HepG2 (cell line): ENCODE measurements around the gene OPRL1. TPM values are rescaled to one million over a fixed set of nuclear protein-coding genes. Genes with fewer than 3 reads are reported as not detected.

Experiments
- CBX2 ChIP-seq, 2 experiments: fragments of 200-600 bp in 1 of 2; sonication (generic); formaldehyde crosslinking in 1 of 2; IDR thresholded peaks; 2 replicates each; pipeline versions ENCODE4 v1.7.0 to v1.8.1; 2018 to 2022; ENCODE audit warnings: low read depth in 2 of 2, low read length in 1 of 2, mild to moderate bottlenecking in 1 of 2, missing genetic modification reagents in 1 of 2
- GABPB1 ChIP-seq: IDR thresholded peaks from 2 replicates; pipeline ENCODE4 v1.6.1; 2016; ENCODE audit warnings: mild to moderate bottlenecking, missing genetic modification reagents, moderate library complexity, missing compliant biosample characterization
- HNRNPUL1 ChIP-seq: fragments of 200-400 bp; formaldehyde crosslinking; IDR thresholded peaks from 2 replicates; pipeline ENCODE4 v1.6.1; 2017; ENCODE audit warnings: low read depth, mild to moderate bottlenecking, low read length, moderate library complexity
- MXD4 ChIP-seq: IDR thresholded peaks from 2 replicates; pipeline ENCODE4 v1.6.1; 2016; ENCODE audit warnings: mild to moderate bottlenecking, missing biosample characterization, missing genetic modification reagents
- SMAD1 ChIP-seq: sonication (generic); formaldehyde crosslinking; IDR thresholded peaks from 2 replicates; pipeline ENCODE4 v1.4.0; 2020; ENCODE audit warnings: missing genetic modification reagents, low read depth, mild to moderate bottlenecking, borderline replicate concordance
- SOX6 ChIP-seq, 2 experiments: fragments of 450-650 bp in 1 of 2; sonication (generic) in 1 of 2; formaldehyde crosslinking in 1 of 2; IDR thresholded peaks; 2 replicates each; pipeline versions ENCODE4 v1.4.0 to v1.6.1; 2017 to 2020; ENCODE audit warnings: antibody characterized with exemption in 1 of 2, mild to moderate bottlenecking in 1 of 2, missing genetic modification reagents in 1 of 2
- STAG1 ChIP-seq: sonication (generic); formaldehyde crosslinking; IDR thresholded peaks from 2 replicates; pipeline ENCODE4 v1.4.0; 2020; ENCODE audit warnings: missing genetic modification reagents
- ZBTB21 ChIP-seq: sonication (generic); formaldehyde crosslinking; IDR thresholded peaks from 2 replicates; pipeline ENCODE4 v1.4.0; 2020; ENCODE audit warnings: missing genetic modification reagents
- ZFP1 ChIP-seq: IDR thresholded peaks from 2 replicates; pipeline ENCODE4 v1.6.1; 2016
- ZNF510 ChIP-seq: sonication (generic); formaldehyde crosslinking; IDR thresholded peaks from 2 replicates; pipeline ENCODE4 v1.4.0; 2020; ENCODE audit warnings: low read depth, mild to moderate bottlenecking, missing genetic modification reagents
- ZNF558 ChIP-seq: sonication (generic); formaldehyde crosslinking; IDR thresholded peaks from 2 replicates; pipeline ENCODE4 v1.9.0; 2022; ENCODE audit warnings: mild to moderate bottlenecking, missing genetic modification reagents, borderline replicate concordance
- ZNF670 ChIP-seq: sonication (generic); formaldehyde crosslinking; IDR thresholded peaks from 2 replicates; pipeline ENCODE4 v1.8.0; 2022; ENCODE audit warnings: mild to moderate bottlenecking, missing genetic modification reagents, borderline replicate concordance
- ZNF773 ChIP-seq: sonication (generic); formaldehyde crosslinking; IDR thresholded peaks from 2 replicates; pipeline ENCODE4 v1.4.0; 2020; ENCODE audit warnings: missing genetic modification reagents, borderline replicate concordance
- ZSCAN20 ChIP-seq: sonication (generic); formaldehyde crosslinking; IDR thresholded peaks from 2 replicates; pipeline ENCODE4 v1.4.0; 2020; ENCODE audit warnings: missing genetic modification reagents, mild to moderate bottlenecking, borderline replicate concordance
- polyA plus RNA-seq, 8 experiments: library from polyadenylated mRNA; depleted of rRNA in 3 of 8; stranded (reverse) in 7 of 8; unstranded in 1 of 8; fragments of >200 nt; fragmentation: Illumina TruSeq in 4 of 8; extraction: Trizol in 4 of 8; gene quantifications; 2 replicates each; pipeline versions ENCODE4 v1.2.1 to v1.2.3, GENCODE V29; 2011 to 2016; ENCODE audit warnings: low read depth in 4 of 8, missing spikeins in 1 of 8, mixed read lengths in 1 of 8; ENCODE audit not compliant: insufficient read depth in 1 of 8
- total RNA-seq, 5 experiments: library from RNA; depleted of rRNA; stranded (reverse); fragments of >200 nt; fragmentation: Illumina TruSeq; extraction: Trizol; gene quantifications; 2 replicates each; pipeline ENCODE4 v1.2.3, GENCODE V29; 2016; ENCODE audit warnings: low read depth in 1 of 5
- TF ChIP-seq, protein P1 (sequence below): sonication (generic); formaldehyde crosslinking; IDR thresholded peaks from 2 replicates; pipeline ENCODE4 v1.4.0; 2020; ENCODE audit warnings: missing genetic modification reagents
- TF ChIP-seq, protein P2 (sequence below): sonication (generic); formaldehyde crosslinking; IDR thresholded peaks from 2 replicates; pipeline ENCODE4 v1.4.0; 2020; ENCODE audit warnings: missing genetic modification reagents
- TF ChIP-seq, protein P3 (sequence below): sonication (generic); formaldehyde crosslinking; IDR thresholded peaks from 2 replicates; pipeline ENCODE4; 2020; ENCODE audit warnings: missing genetic modification reagents, mild to moderate bottlenecking, borderline replicate concordance
- TF ChIP-seq, protein P4 (sequence below): IDR thresholded peaks from 2 replicates; pipeline ENCODE4 v1.4.0; 2020; ENCODE audit warnings: mild to moderate bottlenecking, missing genetic modification reagents

Gene OPRL1
- total and polyA plus RNA-seq, 2 of the 13 experiments (the other 11 are each of a cell fraction or from before 2014, with no cell fraction given) = 0.35 to 0.71 TPM

DNA sequence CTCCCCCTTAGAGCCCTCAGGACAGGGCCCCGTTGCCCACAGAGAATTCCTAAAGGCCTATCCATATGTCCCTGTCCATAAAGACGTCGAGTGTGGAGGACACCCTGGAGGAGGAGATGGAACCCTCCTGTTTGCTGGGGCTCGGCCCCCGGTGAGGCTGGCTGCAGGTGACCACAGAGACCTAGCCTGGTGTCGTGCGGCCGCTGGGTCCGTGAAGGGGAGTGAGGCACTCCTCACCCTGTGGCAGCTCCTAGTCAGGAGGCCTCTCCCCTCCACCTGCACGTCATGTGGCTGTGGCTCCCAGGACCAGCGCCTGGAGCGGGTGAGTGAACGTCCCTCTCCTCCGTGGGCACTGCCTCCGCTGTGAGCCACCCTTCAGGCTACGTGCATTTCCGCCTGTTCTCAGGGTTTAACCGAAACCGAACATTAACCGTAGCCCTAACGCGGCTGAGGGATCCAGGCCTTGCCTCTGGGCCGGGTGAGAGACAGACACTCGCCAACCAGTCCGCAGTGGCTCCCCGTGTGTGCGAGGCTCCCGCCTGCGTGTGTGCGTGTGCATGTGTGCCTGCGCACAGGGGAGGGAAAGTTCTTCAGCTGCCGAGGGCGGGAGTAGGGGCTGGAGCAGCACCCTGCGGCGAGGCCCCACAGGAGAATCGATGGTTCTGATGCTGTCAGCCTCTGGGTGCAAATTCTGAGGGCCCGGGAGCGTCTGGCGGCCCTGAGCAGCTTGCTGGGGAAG lies 22.8 kb upstream of the OPRL1 start (continued):
- TF ChIP-seq, protein P1, sequence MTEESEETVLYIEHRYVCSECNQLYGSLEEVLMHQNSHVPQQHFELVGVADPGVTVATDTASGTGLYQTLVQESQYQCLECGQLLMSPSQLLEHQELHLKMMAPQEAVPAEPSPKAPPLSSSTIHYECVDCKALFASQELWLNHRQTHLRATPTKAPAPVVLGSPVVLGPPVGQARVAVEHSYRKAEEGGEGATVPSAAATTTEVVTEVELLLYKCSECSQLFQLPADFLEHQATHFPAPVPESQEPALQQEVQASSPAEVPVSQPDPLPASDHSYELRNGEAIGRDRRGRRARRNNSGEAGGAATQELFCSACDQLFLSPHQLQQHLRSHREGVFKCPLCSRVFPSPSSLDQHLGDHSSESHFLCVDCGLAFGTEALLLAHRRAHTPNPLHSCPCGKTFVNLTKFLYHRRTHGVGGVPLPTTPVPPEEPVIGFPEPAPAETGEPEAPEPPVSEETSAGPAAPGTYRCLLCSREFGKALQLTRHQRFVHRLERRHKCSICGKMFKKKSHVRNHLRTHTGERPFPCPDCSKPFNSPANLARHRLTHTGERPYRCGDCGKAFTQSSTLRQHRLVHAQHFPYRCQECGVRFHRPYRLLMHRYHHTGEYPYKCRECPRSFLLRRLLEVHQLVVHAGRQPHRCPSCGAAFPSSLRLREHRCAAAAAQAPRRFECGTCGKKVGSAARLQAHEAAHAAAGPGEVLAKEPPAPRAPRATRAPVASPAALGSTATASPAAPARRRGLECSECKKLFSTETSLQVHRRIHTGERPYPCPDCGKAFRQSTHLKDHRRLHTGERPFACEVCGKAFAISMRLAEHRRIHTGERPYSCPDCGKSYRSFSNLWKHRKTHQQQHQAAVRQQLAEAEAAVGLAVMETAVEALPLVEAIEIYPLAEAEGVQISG = peak; percentile 58
- TF ChIP-seq STAG1 (CRISPR knock-in tag) (no peak), HNRNPUL1 (no peak), ZNF773 (CRISPR knock-in tag) (0 out of 2 replicates have a peak, but pooled peaks have one; percentile 7), ZNF558 (0 out of 2 replicates have a peak, but pooled peaks have one; percentile 50), ZNF670 (no peak), ZFP1 (no peak), ZNF510 (CRISPR knock-in tag) (no peak), MXD4 (CRISPR knock-in tag) (0 out of 2 replicates have a peak, but pooled peaks have one; percentile 8), ZBTB21 (CRISPR knock-in tag) (no peak; the same call in 1 of the 2 replicates), GABPB1 (CRISPR knock-in tag) (peak; percentile 46), ZSCAN20 (no peak; the same call in 1 of the 2 replicates), SOX6 (IDR thresholded peaks at IDR 0.05) (no peak), SOX6 (CRISPR knock-in tag; IDR thresholded peaks at IDR 0.05) (no peak), CBX2 (IDR thresholded peaks at IDR 0.05; ENCODE audit: low read depth, low read length) (no peak), CBX2 (CRISPR knock-in tag; IDR thresholded peaks at IDR 0.05; ENCODE audit: low read depth) (no peak), SMAD1 (CRISPR knock-in tag) (no peak)
- TF ChIP-seq, protein P2, sequence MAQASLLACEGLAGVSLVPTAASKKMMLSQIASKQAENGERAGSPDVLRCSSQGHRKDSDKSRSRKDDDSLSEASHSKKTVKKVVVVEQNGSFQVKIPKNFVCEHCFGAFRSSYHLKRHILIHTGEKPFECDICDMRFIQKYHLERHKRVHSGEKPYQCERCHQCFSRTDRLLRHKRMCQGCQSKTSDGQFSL (CRISPR knock-in tag) = no peak
- TF ChIP-seq, protein P3, sequence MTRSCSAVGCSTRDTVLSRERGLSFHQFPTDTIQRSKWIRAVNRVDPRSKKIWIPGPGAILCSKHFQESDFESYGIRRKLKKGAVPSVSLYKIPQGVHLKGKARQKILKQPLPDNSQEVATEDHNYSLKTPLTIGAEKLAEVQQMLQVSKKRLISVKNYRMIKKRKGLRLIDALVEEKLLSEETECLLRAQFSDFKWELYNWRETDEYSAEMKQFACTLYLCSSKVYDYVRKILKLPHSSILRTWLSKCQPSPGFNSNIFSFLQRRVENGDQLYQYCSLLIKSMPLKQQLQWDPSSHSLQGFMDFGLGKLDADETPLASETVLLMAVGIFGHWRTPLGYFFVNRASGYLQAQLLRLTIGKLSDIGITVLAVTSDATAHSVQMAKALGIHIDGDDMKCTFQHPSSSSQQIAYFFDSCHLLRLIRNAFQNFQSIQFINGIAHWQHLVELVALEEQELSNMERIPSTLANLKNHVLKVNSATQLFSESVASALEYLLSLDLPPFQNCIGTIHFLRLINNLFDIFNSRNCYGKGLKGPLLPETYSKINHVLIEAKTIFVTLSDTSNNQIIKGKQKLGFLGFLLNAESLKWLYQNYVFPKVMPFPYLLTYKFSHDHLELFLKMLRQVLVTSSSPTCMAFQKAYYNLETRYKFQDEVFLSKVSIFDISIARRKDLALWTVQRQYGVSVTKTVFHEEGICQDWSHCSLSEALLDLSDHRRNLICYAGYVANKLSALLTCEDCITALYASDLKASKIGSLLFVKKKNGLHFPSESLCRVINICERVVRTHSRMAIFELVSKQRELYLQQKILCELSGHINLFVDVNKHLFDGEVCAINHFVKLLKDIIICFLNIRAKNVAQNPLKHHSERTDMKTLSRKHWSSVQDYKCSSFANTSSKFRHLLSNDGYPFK = no peak; the same call in 1 of the 2 replicates
- TF ChIP-seq, protein P4, sequence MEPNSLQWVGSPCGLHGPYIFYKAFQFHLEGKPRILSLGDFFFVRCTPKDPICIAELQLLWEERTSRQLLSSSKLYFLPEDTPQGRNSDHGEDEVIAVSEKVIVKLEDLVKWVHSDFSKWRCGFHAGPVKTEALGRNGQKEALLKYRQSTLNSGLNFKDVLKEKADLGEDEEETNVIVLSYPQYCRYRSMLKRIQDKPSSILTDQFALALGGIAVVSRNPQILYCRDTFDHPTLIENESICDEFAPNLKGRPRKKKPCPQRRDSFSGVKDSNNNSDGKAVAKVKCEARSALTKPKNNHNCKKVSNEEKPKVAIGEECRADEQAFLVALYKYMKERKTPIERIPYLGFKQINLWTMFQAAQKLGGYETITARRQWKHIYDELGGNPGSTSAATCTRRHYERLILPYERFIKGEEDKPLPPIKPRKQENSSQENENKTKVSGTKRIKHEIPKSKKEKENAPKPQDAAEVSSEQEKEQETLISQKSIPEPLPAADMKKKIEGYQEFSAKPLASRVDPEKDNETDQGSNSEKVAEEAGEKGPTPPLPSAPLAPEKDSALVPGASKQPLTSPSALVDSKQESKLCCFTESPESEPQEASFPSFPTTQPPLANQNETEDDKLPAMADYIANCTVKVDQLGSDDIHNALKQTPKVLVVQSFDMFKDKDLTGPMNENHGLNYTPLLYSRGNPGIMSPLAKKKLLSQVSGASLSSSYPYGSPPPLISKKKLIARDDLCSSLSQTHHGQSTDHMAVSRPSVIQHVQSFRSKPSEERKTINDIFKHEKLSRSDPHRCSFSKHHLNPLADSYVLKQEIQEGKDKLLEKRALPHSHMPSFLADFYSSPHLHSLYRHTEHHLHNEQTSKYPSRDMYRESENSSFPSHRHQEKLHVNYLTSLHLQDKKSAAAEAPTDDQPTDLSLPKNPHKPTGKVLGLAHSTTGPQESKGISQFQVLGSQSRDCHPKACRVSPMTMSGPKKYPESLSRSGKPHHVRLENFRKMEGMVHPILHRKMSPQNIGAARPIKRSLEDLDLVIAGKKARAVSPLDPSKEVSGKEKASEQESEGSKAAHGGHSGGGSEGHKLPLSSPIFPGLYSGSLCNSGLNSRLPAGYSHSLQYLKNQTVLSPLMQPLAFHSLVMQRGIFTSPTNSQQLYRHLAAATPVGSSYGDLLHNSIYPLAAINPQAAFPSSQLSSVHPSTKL = no peak
